Measurements from ENCODE around the gene IL6.
"Not testable (repeated sequence)": the region's sequence is repeated elsewhere in the genome, so short reads cannot be mapped to it uniquely, and the experiment has no call there.

The IL6 gene

GRCh38 chr7:22704722-22705121, 22.3 kb upstream of the IL6 start:
- not testable (repeated sequence) for DNase-seq

- DNase-seq = not testable (repeated sequence)
Measured at GRCh38 chr7:22705874-22706273, 21.1 kb upstream of the IL6 start.

GRCh38 chr7:22707026-22707691, 19.8 kb upstream of the IL6 start:
- not testable (repeated sequence) for DNase-seq

- DNase-seq = not testable (repeated sequence)
Measured at GRCh38 chr7:22708214-22708613, 18.8 kb upstream of the IL6 start.

GRCh38 chr7:22708677-22709061, 18.3 kb upstream of the IL6 start:
- not testable (repeated sequence) for DNase-seq

- DNase-seq = not testable (repeated sequence)
Measured at GRCh38 chr7:22709062-22709829, 17.8 kb upstream of the IL6 start.

GRCh38 chr7:22709857-22710256, 17.1 kb upstream of the IL6 start:
- DNase-seq = no peak

GRCh38 chr7:22712999-22713398, 14.0 kb upstream of the IL6 start:
- DNase-seq = no peak

- DNase-seq = no peak
Measured at GRCh38 chr7:22713463-22713862, 13.5 kb upstream of the IL6 start.

GRCh38 chr7:22715969-22716368, 11.0 kb upstream of the IL6 start:
- DNase-seq = no peak

- DNase-seq = no peak
Measured at GRCh38 chr7:22717760-22718159, 9.2 kb upstream of the IL6 start.

- no peak for DNase-seq
Measured at GRCh38 chr7:22718200-22718711, 8.7 kb upstream of the IL6 start.

- DNase-seq = no peak
Measured at GRCh38 chr7:22718911-22719420, 8.0 kb upstream of the IL6 start.

- DNase-seq = no peak
Measured at GRCh38 chr7:22720791-22721786, 5.9 kb upstream of the IL6 start.

- no peak for DNase-seq
Measured at GRCh38 chr7:22722536-22723180, 4.3 kb upstream of the IL6 start.

- DNase-seq = no peak
Measured at GRCh38 chr7:22723181-22723601, 3.8 kb upstream of the IL6 start.

GRCh38 chr7:22723637-22724036, 3.4 kb upstream of the IL6 start:
- peak; percentile 3 for DNase-seq

GRCh38 chr7:22724861-22725260, 2.1 kb upstream of the IL6 start:
- no peak for DNase-seq

GRCh38 chr7:22725585-22725984, 1.4 kb upstream of the IL6 start:
- no peak for DNase-seq

- DNase-seq = peak; percentile 61
Measured at GRCh38 chr7:22726345-22726906, 574 bp upstream of the IL6 start.

- no peak for DNase-seq
Measured at GRCh38 chr7:22727714-22728035, 675 bp downstream of the IL6 start.

GRCh38 chr7:22728401-22729029, 1.5 kb downstream of the IL6 start:
- DNase-seq = peak; percentile 56
